Measurements from ENCODE around the gene MUL1. TPM values are rescaled to one million over a fixed set of nuclear protein-coding genes. Genes with fewer than 3 reads are reported as not detected.

The MUL1 gene
- total RNA-seq, 1 donor from 2014 or later = 42.9 TPM

GRCh38 chr1:20538227-20538626, 30.3 kb upstream of the MUL1 start:
- no peaks in the 10 kb centered on the region for H3K9me3 Mint-ChIP-seq (ENCODE audit: unreplicated experiment)
- DNase-seq (ENCODE audit: extremely low spot score, unreplicated experiment) = no peak
- TF ChIP-seq, protein P1, sequence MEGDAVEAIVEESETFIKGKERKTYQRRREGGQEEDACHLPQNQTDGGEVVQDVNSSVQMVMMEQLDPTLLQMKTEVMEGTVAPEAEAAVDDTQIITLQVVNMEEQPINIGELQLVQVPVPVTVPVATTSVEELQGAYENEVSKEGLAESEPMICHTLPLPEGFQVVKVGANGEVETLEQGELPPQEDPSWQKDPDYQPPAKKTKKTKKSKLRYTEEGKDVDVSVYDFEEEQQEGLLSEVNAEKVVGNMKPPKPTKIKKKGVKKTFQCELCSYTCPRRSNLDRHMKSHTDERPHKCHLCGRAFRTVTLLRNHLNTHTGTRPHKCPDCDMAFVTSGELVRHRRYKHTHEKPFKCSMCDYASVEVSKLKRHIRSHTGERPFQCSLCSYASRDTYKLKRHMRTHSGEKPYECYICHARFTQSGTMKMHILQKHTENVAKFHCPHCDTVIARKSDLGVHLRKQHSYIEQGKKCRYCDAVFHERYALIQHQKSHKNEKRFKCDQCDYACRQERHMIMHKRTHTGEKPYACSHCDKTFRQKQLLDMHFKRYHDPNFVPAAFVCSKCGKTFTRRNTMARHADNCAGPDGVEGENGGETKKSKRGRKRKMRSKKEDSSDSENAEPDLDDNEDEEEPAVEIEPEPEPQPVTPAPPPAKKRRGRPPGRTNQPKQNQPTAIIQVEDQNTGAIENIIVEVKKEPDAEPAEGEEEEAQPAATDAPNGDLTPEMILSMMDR (IDR thresholded peaks at IDR 0.05) = no peak
- no peak overlapping the region for H3K27ac Mint-ChIP-seq (ENCODE audit: unreplicated experiment)
- H3K4me3 Mint-ChIP-seq (ENCODE audit: unreplicated experiment) = no peak overlapping the region
- H3K4me1 Mint-ChIP-seq (ENCODE audit: unreplicated experiment) = peaks cover 4% of the 10 kb centered on the region
- H3K27me3 Mint-ChIP-seq (ENCODE audit: unreplicated experiment) = peaks cover 71% of the 10 kb centered on the region
- no peaks in the 10 kb centered on the region for H3K36me3 Mint-ChIP-seq (ENCODE audit: unreplicated experiment)

DNA sequence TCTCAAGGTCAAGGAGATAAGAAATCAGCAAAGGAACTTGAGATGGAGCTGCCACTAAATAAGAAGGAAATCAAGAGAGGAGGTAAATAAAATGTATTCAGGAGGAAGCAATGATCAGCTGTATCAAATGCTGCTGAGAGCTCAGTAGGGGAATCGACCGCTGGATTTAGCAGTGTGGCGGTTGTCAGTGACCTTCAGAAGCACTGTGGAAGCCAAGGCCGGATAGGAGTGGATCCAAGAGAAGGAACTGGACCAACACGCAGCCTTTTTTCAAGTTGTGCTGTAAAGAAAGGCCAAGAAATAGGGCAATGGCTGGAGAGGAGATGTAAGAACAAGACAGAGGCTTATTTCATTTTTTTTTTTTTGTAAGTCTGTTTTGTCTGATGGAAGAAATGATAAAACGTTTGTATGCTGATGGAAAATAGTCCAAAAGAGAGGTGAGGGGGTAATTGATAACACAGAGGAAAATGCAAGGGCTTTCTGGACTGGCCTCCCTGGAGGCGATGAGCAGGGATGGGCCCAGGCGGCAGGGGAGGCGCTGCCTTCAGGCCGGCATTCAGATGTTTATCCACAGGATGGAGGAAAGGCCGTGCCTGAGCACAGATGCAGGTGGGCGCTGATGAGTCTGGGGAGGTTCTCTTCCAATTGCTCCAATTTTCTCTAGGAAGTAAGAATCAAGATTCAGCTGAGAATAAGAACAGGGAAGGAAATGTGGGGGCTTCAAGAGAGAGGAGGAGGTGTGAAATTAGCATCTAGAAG, 26.9 kb upstream of the MUL1 start:
- peaks cover 17% of the 10 kb centered on the region for H3K4me1 Mint-ChIP-seq (ENCODE audit: unreplicated experiment)
- DNase-seq (ENCODE audit: extremely low spot score, unreplicated experiment) = no peak
- no peaks in the 10 kb centered on the region for H3K36me3 Mint-ChIP-seq (ENCODE audit: unreplicated experiment)
- H3K27ac Mint-ChIP-seq (ENCODE audit: unreplicated experiment) = no peak overlapping the region
- H3K27me3 Mint-ChIP-seq (ENCODE audit: unreplicated experiment) = peaks cover 71% of the 10 kb centered on the region
- TF ChIP-seq, protein P1 (IDR thresholded peaks at IDR 0.05) = no peak
- no peak overlapping the region for H3K4me3 Mint-ChIP-seq (ENCODE audit: unreplicated experiment)
- H3K9me3 Mint-ChIP-seq (ENCODE audit: unreplicated experiment) = no peaks in the 10 kb centered on the region

DNA sequence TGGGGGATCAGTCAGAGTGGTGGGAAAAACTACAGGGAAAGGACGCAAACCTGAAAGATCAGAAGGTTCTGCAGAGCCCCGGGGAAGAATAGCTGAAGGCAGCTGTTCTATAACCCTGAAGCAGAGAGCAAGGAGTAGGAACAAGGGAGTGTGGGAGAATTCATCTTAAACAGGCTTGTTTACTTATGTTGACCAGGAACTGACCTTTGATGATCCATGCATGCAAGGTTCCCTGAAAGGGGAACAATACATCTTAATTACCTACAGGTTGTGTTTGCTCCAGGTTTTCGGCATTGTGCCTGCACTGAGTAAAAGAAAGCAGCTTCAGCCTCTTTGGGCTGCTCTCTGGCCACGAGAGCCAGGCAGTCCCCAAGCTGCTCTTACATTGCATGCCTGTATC, 25.7 kb upstream of the MUL1 start:
- peaks cover 71% of the 10 kb centered on the region for H3K27me3 Mint-ChIP-seq (ENCODE audit: unreplicated experiment)
- no peak overlapping the region for H3K4me3 Mint-ChIP-seq (ENCODE audit: unreplicated experiment)
- peaks cover 17% of the 10 kb centered on the region for H3K4me1 Mint-ChIP-seq (ENCODE audit: unreplicated experiment)

DNA sequence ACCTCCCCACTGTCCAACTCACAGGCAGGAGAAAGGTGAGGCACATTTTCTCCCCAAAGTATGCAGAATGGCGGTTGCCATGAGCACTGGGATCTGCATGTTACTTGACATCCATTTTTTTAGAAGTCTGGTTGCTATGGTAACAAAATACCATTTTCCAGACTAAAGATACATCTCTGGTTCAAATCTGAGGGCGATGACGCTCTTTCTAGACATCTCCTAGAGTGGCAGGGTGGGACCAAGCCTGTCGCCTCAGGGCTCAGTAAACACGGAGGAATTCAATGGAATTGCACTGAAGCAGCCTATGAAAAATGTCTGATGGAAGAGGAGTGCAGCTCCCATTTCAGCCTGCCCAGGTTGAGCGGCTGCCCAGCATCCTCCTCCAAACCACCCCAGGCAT, 22.9 kb upstream of the MUL1 start:
- Mint-ChIP-seq H3K4me1 (ENCODE audit: unreplicated experiment) (peaks cover 17% of the 10 kb centered on the region), H3K9me3 (ENCODE audit: unreplicated experiment) (no peaks in the 10 kb centered on the region), H3K4me3 (ENCODE audit: unreplicated experiment) (no peak overlapping the region), H3K27ac (ENCODE audit: unreplicated experiment) (peak overlapping the region; percentile 61), H3K27me3 (ENCODE audit: unreplicated experiment) (peaks cover 77% of the 10 kb centered on the region), H3K36me3 (ENCODE audit: unreplicated experiment) (no peaks in the 10 kb centered on the region)
- TF ChIP-seq, protein P1 (IDR thresholded peaks at IDR 0.05) = no peak
- no peak for DNase-seq (ENCODE audit: extremely low spot score, unreplicated experiment)

More for the DNA sequence above, 25.7 kb upstream of the MUL1 start:
- TF ChIP-seq, protein P1 (IDR thresholded peaks at IDR 0.05) = no peak
- DNase-seq (ENCODE audit: extremely low spot score, unreplicated experiment) = no peak
- no peaks in the 10 kb centered on the region for H3K36me3 Mint-ChIP-seq (ENCODE audit: unreplicated experiment)
- no peak overlapping the region for H3K27ac Mint-ChIP-seq (ENCODE audit: unreplicated experiment)
- H3K9me3 Mint-ChIP-seq (ENCODE audit: unreplicated experiment) = no peaks in the 10 kb centered on the region

GRCh38 chr1:20530306-20530705, 22.4 kb upstream of the MUL1 start:
- TF ChIP-seq, protein P1 (IDR thresholded peaks at IDR 0.05) = no peak
- peak overlapping the region; percentile 61 for H3K27ac Mint-ChIP-seq (ENCODE audit: unreplicated experiment)
- H3K36me3 Mint-ChIP-seq (ENCODE audit: unreplicated experiment) = no peaks in the 10 kb centered on the region
- no peaks in the 10 kb centered on the region for H3K9me3 Mint-ChIP-seq (ENCODE audit: unreplicated experiment)
- peaks cover 17% of the 10 kb centered on the region for H3K4me1 Mint-ChIP-seq (ENCODE audit: unreplicated experiment)
- peaks cover 72% of the 10 kb centered on the region for H3K27me3 Mint-ChIP-seq (ENCODE audit: unreplicated experiment)
- no peak overlapping the region for H3K4me3 Mint-ChIP-seq (ENCODE audit: unreplicated experiment)
- DNase-seq (ENCODE audit: extremely low spot score, unreplicated experiment) = no peak
